ENCODE results near the gene MAP3K4.

GRCh38 chr6:161152527-161152862 lies 160.9 kb downstream of the MAP3K4 start:
- TF ChIP-seq EZH2 (IDR thresholded peaks at IDR 0.05; ENCODE audit: borderline replicate concordance, low read depth, low read length, poor library complexity, severe bottlenecking) (no peak), CTCF (conservative IDR thresholded peaks at IDR 0.05; ENCODE audit: low read depth, low read length) (no peak)

All from A673 (cell line).